A549 (cell line): ENCODE results near the gene KCNIP3.

ENCODE experiments used
- CTCF ChIP-seq: fragments of >200 bp; sonication (Bioruptor Twin); formaldehyde crosslinking; IDR thresholded peaks from 3 replicates; pipeline ENCODE4 v1.5.1; 2016
- RFX5 ChIP-seq: fragments of 450-650 bp; IDR thresholded peaks from 2 replicates; pipeline ENCODE4 v1.7.1; 2014; ENCODE audit warnings: antibody characterized with exemption, mild to moderate bottlenecking, moderate library complexity

- no peak for TF ChIP-seq CTCF
- TF ChIP-seq RFX5: no peak
Measured at GRCh38 chr2:95292623-95293260, 4.4 kb upstream of the KCNIP3 start.
